GM21529 (cell line): ENCODE measurements around the gene TSPOAP1.

Experiments
- ATAC-seq: cut with Tn5 transposase; IDR thresholded peaks from one replicate; pipeline ENCODE4 v1.9.1; 2021; ENCODE audit not compliant: unreplicated experiment

TSPOAP1 gene, protein sequence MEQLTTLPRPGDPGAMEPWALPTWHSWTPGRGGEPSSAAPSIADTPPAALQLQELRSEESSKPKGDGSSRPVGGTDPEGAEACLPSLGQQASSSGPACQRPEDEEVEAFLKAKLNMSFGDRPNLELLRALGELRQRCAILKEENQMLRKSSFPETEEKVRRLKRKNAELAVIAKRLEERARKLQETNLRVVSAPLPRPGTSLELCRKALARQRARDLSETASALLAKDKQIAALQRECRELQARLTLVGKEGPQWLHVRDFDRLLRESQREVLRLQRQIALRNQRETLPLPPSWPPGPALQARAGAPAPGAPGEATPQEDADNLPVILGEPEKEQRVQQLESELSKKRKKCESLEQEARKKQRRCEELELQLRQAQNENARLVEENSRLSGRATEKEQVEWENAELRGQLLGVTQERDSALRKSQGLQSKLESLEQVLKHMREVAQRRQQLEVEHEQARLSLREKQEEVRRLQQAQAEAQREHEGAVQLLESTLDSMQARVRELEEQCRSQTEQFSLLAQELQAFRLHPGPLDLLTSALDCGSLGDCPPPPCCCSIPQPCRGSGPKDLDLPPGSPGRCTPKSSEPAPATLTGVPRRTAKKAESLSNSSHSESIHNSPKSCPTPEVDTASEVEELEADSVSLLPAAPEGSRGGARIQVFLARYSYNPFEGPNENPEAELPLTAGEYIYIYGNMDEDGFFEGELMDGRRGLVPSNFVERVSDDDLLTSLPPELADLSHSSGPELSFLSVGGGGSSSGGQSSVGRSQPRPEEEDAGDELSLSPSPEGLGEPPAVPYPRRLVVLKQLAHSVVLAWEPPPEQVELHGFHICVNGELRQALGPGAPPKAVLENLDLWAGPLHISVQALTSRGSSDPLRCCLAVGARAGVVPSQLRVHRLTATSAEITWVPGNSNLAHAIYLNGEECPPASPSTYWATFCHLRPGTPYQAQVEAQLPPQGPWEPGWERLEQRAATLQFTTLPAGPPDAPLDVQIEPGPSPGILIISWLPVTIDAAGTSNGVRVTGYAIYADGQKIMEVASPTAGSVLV (N-terminal part only)

GRCh38 chr17:58328195-58329034, at the start of gene TSPOAP1:
TSPOAP1 (minus strand) TSS chr17:58328795; CDS start chr17:58327920, 875 bp downstream.
- peak; percentile 3 for ATAC-seq

DNA sequence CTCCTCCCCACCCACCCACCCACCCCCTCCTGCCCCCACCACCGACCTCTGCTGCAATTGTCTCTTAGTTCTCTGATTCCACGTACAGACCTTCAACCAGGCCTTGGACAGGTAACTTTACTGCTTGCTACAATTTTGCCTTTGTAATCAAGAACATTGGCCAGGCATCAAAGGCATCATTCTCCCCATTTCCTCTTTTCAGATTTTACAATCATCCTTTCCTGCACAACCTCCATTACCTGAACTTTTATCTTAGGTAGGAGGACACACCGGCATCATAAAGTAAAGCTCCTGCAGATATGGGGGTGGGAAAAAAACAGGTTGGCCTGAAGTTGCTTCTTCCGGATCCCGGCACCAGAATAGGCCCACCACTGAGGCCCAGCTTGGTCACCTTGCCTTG, 49.1 kb upstream of the TSPOAP1 start:
- no peak for ATAC-seq

- ATAC-seq = no peak
These were observed 48.6 kb upstream of the TSPOAP1 start for GRCh38 chr17:58377093-58377601.

- ATAC-seq = no peak
These were observed 47.9 kb upstream of the TSPOAP1 start for GRCh38 chr17:58376472-58377000.

DNA sequence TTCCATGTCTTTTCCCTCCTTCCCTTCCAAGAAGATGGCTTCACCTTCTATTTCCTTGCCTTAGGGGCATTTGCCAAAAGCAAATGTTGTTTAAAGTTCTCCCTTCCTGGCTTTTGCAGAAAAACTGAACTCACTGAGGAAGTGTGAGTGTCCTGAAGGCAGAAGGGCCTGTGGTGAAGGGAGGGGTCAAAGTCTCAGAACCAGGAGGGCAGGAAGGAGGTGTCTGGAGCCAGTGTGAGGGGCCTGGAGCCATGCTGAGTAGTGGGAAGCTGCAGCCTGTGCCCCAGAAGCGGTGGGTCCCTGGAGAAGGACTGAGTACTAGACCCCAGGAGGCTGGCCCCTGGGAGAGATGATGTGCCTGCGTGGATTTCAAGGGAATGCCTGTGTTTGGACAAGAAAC, 47.2 kb upstream of the TSPOAP1 start:
- no peak for ATAC-seq

GRCh38 chr17:58375256-58375655, 46.7 kb upstream of the TSPOAP1 start:
- ATAC-seq = no peak

DNA sequence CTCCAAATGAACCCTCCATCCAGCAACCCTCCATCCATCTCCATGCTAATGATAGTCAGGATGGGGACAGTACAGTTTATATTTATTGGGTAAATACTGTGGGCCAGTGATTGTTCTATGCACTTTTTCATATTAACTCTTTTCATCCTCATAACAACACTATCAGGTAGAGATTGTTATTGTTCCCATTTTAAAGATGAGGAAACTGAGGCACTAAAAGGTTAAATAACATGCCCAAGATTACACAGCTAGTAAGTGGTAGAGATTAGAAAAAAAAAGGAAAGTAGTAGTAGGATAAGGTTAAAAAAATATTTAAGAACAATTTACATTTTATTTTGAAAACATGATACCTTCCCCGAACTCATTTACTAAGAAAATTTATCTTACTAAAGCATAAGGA, 45.3 kb upstream of the TSPOAP1 start:
- ATAC-seq = no peak

- ATAC-seq = no peak
These were observed 44.4 kb upstream of the TSPOAP1 start for GRCh38 chr17:58373003-58373402.

DNA sequence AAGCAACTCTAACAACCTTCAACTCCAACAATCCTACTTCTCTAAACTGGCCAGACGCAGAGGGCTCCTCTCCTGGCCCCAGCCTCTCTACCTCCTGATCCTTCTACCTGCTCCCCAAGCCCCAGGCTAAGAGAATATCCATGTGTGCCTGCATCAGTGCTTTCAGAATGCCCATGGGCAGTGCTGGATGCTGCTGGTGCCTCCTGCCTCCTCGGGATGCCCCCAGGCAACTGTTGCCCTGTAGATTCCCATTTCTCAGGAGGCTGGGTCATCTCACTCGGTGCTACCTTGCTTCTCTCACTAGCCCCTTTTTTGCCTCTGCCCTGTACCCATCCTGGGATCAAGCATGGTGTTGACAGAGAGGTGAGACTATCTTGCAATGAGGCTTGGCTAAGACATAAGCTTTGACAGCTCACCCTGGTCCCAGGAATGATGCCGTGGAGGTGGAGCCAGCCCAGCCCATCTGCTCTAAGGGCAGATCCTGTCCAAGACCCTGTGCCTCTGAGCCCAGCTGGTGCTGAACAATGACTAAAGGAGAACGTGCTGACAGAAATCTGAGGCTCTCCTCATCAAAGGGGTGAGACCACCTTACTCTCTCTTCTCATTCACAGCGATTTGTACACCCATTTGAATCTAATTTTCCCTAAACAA, 42.8 kb upstream of the TSPOAP1 start:
- no peak for ATAC-seq

DNA sequence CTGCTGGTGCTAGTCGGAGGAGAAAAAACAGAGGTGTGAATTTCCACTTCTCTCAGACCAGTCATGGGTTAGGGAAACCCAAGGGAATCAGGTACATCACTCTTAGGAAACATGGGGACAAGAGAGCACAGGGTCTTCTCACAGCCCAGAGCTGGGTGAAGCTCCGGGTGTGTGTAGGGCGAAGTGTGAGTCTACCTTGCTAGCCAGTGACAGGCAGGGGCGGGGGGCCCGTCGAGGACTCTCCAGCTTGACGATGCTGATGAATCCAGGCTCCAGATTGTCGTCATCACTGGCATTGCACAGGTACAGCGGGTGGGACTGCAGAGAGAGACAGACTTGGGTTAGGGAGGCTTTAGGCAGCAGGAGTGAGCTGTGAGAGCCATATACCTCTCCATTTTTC, 42.1 kb upstream of the TSPOAP1 start:
- ATAC-seq = no peak

- ATAC-seq = no peak
These were observed 41.7 kb upstream of the TSPOAP1 start for GRCh38 chr17:58370309-58370708.

DNA sequence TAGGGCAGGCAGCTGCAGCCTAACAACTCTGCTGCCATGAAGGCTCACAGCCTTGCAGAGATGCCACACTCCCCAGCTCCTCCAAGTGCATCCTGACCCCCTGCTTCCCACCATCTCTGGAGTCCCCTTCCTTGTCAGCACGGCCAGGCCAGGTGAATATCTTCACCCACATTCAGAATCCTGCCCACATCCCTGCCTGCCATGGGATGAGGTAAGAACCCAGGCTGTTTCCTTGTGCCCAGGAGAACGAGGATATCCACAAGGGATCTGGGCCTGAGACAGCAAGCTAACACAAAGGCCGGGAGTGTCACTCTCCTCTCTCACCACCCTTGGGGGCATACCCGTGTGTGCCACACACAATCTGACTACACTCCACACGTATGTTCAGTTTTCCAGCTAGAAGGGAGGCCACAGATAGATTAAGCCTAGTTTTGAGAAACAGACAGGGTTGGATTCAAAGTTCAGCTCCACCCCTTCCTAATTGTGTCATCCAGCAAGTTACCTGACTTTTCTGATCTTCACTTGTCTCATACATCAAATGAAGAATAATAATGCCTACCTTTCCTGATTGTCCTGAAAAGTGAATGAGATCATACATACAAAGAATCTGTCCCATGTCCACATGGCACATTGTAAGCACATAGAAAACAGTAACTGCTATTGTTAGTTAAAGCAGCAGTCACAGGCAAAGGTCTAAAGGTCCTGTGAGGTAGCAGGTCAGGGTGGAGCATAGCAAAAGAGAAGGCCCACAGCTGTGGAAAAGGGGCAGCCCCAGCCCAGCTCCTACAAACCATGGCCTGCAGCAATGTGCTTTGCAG, 40.8 kb upstream of the TSPOAP1 start:
- ATAC-seq = no peak

DNA sequence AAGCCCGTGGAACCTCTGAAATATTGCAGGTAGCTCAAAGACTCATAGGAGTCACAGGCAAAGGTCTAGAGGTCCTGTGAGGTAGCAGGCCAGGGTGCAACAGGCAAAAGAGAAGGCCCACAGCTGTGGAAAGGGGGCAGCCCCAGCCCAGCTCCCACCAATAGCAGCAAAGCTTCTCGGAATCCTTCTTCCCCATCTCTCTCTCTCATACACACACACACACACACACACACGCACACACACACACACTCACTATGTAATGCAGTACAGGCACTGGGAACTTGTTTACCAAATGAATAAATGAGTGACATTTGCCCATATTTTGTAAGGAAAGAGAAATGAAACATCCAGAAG, 40.2 kb upstream of the TSPOAP1 start:
- no peak for ATAC-seq

- no peak for ATAC-seq
These were observed 38.9 kb upstream of the TSPOAP1 start for GRCh38 chr17:58367461-58367860.

- ATAC-seq = no peak
These were observed 37.5 kb upstream of the TSPOAP1 start for GRCh38 chr17:58365980-58366595.

- ATAC-seq = no peak
These were observed 36.8 kb upstream of the TSPOAP1 start for GRCh38 chr17:58365185-58365979.

DNA sequence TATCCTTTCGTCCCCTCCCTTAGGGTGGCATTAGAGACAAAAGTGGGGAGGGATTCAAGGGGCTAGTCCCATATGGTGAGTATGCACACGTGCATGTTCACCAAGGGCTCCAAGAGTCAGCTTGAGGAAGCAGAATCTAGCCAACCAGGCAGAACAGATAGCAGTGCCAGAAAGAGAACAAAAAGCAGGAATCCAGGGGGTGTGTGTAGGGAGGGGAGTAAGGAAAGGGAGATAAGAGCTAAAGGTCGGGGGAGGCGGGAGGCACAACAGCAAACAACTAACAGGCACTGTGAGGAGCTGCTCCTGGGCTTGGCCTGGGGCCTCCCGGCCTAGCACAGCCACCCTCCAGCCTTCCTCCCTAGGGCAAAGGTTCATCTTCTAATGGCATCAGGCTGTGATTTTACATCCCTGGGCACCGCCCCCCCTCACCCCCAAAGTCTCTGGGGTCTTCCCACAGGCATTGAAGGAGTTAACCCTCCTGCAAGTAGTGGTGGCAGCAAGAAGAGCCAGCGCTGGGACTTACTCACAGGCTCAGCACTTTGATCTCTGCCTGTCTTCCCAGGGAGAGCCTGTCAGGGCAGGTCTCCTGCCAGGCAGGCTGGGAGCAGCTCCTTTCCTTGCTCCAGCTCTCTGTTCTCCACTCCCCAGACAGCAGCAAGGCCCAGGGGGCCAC, 35.8 kb upstream of the TSPOAP1 start:
- no peak for ATAC-seq
